UCSD-AML1 (cell line): ENCODE measurements around the gene KRTAP10-9.
A peak's percentile ranks its signal among the peaks of the same experiment; 100 is the strongest.
"Not testable (repeated sequence)": the region's sequence is repeated elsewhere in the genome, so short reads cannot be mapped to it uniquely, and the experiment has no call there.

Source experiments
- DNase-seq: peaks from one replicate; lab custom pipeline; 2025; ENCODE audit not compliant: unreplicated experiment; lab: John Stamatoyannopoulos, UW

Gene KRTAP10-9, protein sequence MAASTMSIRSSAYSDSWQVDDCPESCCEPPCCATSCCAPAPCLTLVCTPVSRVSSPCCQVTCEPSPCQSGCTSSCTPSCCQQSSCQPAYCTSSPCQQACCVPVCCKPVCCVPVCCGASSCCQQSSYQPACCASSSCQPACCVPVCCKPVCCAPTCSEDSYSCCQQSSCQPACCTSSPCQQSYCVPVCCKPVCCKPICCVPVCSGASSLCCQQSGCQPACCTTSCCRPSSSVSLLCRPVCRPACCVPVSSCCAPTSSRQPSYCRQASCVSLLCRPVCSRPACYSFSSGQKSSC

DNA sequence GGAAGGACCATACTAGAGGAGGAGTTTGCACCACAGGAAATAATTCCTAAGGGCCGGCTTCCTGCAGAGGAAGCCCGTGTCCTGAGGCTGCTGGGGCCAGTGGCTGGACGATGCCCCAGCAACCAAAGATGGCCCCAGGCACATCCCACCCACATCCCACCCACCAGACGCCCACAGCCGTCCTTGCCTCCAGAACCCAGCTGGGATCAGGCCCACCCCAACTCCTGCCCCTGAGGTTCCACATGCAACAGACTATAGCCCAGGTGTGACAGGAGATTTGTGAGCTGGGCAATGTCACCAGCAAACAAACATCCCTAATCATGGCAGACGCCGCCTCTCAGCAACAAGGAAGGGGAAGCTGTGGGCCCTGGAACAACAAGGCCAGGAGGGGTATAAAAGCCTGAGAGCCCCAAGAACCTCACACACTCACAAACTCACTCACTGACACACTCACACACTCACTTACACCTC is at the start of gene KRTAP10-9:
Gene KRTAP10-9, plus strand, starts transcription at position 421 of the 471 bp plus-strand sequence. CDS start 79 bp downstream, outside the sequence.
- DNase-seq, result no peak

DNA sequence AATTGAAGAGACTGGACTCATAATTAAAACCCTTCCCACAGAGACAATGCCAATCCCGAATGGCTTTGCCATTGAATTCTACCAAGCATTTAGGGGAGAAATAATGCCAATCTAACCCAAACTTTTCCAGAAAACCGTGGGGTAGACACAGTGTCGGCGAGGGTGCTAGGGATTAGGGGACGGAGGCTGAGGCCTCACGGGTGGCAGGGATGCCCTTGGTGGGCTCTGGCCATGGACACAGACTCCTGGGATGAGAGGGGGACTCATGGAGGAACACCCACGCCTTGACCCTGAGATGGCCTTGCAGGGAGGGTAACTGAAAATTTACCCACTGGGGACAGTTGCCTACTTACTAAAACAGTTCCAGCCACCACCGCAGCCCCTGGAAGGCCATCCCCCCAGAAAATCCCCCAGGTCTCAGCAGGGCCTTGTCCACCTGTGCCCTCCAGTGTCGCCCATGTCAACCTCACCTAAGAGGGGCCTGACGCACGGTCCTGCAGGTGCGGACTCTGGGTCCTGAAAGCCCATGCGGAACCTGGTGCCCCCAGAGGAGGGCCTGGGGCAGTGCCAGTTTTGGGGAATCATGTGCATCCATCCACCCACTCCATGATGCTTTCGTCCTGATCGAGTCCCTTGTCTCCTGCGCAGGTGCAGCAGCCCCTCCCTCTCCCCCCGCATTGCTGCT is 48.4 kb upstream of the KRTAP10-9 start:
- DNase-seq, result no peak

DNA sequence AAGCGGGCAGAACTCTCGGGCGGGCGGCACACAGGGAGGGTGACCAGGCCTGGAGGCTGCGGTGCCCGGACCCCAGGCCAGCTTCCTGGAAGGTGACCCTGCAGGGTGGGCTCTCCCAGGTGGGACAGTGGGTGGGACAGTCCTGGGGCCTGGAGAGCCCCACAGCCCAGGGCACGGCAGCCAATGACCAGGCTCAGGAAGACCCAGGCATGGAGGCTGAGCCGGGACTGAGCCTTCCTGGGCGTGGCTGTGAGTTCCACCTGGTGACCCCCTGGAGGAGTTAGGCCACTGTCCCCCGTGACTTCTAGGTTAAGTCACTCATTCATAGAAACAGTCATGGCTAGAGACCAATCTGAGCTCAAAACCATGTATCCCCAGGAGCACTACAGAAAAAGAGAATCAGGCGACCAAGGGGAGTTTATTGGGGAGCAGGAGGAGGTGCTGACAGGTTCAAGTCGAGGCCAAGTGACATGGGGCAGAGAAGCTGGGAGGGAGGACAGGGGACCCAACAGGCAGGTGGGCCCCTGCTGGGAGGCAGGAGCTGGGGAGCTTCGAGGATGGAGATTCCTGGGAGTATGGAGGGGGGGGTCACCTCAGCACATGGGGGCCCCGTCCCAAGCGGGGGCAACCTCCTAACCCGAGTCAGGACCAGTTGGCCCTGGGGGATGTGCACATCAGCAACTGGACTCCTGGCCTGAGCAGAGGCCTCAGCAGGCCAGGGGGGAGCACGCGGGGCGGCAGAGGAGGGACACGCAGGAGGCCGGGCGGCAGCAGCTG is 47.6 kb upstream of the KRTAP10-9 start:
- no peak for DNase-seq

DNA sequence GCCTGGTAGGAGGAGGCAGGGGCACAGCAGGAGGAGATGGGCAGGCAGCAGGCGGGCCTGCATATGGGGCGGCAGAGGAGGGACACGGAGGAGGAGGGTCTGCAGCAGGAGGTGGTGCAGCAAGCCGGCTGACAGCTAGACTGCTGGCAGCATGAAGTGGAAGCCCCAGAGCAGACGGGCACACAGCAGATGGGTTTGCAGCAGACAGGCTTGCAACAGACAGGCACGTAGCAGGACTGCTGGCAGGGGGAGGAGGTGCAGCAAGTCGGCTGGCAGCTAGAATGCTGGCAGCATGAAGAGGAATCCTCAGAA is 47.1 kb upstream of the KRTAP10-9 start:
- no peak for DNase-seq

DNA sequence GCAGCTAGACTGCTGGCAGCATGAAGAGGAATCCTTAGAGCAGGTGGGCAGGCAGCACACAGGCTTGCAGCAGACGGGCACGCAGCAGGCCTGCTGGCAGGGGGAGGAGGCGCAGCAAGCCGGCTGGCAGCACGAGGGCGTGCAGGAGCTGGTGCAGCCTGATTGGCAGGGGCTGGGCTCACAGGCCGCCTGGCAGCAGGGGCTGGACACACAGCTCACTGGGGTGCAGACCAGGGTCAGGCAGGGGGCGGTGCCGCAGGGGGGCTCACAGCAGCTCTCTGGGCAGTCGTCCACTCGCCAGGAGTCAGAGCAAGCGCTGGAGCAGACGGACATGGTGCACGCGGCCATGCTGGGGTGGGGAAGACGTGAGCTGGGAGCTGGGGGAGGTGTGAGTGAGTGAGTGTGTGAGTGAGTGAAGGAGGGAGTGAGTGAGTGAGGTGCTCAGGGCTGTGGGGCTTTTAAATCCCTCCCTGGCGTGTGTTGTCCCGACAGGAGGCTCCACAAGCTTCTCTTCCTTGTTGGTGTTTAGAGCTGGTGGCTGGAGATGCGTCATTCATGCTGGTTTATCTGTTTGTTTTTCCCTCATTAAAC is 46.6 kb upstream of the KRTAP10-9 start, which contains the start of gene KRTAP10-5:
Gene KRTAP10-5, minus strand, starts transcription at position 374 of the 591 bp plus-strand sequence. Its CDS starts 26 bp downstream, at position 348.
- not testable (repeated sequence) for DNase-seq

DNA sequence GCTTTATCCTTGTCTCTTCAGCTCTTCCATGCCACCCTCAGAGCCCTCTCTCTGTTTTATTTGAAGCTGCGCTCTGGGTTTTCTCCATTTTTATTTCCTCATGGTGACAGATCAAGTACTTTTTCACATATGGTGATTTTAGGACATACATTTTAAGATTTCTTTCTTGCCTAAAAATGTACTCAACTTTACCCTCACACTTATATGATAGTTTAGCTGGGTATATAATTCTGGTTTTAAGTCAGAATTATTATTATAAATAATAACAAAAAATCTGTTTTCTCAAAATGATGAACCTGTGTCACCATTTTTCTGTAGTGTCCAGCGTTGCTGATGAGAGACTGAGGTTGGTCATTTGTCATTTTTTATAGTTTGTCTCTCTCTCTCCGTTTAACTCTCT is 45.7 kb upstream of the KRTAP10-9 start:
- no peak for DNase-seq

DNA sequence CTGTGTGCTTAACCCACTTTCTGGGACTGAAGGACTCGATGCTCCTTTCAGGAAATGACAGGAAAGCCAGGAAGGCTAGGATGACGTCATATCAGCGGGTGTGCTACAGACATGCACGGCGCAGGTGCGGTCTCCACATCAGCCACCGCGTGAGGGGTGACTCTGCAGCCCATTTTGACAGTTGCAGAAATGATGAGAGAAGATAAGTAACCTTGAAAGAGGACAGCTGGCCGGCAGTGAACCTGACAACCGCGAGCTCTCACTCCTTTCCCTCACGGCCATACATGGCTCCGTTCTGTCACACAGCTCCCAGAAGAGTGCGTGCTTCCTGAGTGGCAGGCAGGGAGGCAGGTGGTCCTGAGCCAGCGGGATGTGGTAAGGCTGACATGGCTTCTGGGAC is 44.8 kb upstream of the KRTAP10-9 start:
- DNase-seq, result no peak

DNA sequence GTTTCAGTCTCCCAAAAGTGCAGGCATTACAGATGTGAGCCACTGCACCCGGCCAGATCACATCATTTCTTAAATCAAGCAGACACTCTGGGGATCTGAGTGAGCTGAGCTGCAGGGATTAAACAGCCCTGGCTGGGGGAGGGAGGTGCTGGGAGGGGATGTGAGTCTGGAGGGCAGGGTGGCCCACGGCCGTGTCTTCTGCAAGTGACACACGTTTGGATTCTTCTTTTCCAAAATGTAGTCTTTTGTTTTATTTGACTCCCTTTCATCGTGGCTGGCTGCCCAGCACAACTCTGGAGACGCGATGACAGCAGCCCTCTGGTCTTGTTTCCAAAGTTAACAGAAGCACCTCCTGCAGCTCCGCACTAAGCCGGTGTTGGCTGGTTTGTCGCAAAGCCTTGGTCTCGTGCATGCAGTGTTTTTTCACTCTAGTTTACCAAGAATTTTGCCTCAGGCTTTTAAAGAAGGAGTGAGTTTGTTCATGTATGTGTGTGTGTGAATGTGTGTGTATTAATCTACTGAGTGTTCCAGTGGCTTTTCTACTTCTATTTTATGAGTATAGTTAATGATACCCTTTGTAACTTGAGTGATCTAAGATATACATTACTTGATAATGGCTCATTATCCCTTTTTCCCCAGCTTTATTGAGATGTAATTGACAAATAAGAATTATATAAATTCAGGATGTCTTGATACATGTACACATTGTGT is 43.6 kb upstream of the KRTAP10-9 start:
- DNase-seq, result no peak

DNA sequence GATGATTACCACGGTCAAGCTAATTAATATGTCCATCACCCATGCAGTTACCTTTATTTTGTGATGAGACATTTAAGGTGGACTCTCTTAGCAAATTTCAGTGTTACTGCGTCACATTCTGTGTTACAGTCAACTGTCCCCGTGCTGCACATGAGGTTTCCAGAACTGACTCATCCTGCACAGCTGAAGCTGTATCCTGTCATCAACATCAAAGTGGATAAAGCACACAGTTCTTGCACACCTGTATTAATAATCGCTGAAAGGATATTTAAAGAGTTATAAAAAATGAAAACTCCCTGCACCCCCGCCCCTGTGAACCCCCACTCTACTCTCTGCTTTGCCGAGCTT is 43.1 kb upstream of the KRTAP10-9 start:
- DNase-seq, result no peak

DNA sequence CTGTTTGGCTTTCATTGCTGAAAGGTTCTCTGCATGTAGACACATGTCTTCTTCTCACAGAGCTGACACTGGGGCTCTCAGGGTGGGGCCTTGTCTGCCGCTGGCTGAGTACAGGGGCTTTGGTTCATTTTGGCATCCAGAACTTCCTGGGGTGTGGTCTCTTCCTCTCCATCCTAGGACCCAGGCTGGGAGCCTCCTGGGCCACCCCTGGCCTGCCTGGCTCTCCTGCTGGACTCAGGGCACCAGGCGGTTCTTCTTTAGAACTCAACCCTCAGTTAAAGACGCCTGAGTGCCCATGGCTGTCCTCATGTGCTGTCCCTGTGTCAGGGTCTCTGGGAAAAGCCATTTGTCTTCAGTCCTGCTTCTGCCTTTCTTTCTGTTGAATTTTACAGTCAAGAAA is 41.0 kb upstream of the KRTAP10-9 start:
- no peak for DNase-seq

DNA sequence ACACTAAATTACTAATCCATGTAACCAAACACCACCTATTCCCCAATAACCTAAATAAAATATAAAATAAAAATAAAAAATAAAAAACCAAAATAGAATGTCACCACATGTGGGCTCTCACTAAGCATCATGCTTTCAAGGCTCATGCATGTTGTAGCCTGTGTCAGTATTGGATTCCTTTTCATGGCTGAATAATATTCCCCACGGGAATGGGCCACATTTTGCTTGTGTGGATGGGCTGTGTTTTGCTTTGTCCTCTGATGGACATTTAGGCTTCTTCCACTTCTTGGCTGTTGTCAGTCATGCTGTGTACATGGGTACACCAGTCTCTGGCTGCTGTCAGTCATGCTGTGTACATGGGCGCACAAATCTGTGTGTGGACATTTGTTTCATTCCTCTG is 37.8 kb upstream of the KRTAP10-9 start:
- no peak for DNase-seq

DNA sequence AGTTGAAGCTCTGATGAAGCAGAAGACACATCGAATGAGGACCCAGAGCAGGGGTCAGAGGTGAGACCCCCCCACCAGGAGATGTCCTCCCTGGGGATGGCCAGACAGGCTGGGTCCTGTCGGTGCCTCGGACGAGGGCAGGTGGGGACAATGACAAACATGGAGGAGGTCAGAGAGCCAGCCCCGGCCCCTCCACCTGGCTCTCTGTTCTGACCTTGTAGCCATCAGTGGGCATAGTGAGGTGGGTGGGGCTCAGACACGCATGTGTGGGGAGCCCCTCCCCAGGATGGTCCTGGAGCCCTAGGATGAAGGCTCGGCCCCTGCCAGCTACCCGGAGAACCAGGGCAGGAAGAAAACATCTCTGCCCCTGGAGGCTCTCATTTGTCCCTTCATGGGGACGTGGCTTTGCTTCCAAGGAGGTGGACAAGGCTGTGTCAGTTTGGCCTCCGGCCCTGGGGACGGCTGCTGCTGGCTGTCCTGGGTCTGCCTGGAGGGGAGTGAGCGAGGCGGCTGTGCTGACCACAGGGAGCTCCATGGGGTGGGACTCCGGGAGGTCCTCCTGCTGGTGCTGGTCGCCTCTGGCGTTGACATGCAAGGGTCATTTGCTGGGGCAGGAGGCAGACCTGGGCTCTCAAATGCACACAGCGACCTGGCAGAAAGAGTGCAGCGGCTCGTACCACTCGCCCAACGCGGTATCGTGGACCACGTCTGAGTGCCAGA is 37.1 kb upstream of the KRTAP10-9 start:
- DNase-seq, result no peak

DNA sequence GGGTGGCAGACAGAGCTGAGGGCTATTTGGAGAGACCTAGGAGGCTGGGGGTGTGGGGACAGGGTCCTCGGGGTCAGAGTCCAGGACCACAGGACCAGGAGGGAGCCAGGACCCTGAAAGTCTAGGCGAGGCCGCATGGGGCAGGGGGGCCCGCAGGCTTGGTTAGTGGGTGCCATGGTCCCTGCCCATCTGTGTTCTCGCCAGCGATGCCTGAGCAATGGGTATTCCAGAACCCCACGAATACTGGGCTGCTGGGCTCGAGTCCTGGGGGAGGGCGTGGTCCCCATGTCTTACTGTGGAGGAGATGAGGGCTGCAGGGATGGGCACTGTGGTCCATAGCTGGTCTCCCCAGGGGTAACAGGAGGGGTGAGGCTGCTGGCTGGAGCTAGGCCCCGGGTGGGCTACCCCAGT is 36.6 kb upstream of the KRTAP10-9 start:
- DNase-seq, result no peak

DNA sequence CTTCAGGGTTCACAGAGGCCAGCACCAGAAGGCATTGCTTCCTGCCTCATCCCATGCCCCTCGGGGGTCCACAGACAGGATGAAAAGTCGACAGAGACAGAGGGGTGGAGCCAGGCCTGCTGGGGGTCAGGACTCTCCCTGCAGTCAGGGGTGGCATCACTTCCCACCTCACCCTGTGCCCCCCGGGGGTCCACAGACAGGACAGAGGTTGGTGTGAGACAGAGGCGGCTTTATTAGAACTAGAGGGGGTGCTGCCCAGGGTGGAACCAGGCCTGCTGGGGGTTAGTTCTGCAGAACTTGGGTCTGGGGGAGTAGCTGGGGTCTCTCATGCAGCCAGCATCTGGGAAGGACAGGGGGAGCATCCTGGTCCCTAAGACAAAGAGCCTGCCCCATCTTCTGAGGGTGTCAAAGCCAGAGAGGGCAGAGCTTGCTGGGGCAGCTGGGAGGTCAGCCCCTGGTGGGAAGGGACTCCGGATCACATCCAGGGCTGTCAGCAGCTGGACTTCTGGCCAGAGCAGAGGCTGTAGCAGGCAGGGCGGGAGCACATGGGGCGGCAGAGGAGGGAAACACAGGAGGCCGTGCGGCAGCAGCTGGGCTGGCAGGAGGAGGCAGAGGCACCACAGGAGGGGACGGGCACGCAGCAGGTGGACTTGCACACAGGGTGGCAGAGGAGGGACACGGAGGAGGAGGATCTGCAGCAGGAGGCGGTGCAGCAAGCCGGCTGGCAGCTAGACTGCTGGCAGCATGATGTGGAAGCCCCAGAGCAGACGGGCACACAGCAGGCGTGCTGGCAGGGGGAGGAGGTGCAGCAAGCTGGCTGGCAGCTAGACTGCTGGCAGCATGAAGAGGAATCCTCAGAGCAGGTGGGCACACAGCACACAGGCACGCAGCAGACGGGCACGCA is 35.7 kb upstream of the KRTAP10-9 start:
- DNase-seq, result not testable (repeated sequence)

DNA sequence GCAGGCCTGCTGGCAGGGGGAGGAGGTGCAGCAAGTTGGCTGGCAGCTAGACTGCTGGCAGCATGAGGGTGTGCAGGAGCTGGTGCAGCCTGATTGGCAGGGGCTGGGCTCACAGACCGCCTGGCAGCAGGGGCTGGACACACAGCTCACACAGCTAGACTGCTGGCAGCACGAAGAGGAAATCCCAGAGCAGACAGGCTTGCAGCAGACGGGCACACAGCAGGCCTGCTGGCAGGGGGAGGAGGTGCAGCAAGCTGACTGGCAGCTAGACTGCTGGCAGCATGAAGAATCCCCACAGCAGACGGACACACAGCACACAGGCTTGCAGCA is 35.1 kb upstream of the KRTAP10-9 start:
- DNase-seq, result not testable (repeated sequence)

DNA sequence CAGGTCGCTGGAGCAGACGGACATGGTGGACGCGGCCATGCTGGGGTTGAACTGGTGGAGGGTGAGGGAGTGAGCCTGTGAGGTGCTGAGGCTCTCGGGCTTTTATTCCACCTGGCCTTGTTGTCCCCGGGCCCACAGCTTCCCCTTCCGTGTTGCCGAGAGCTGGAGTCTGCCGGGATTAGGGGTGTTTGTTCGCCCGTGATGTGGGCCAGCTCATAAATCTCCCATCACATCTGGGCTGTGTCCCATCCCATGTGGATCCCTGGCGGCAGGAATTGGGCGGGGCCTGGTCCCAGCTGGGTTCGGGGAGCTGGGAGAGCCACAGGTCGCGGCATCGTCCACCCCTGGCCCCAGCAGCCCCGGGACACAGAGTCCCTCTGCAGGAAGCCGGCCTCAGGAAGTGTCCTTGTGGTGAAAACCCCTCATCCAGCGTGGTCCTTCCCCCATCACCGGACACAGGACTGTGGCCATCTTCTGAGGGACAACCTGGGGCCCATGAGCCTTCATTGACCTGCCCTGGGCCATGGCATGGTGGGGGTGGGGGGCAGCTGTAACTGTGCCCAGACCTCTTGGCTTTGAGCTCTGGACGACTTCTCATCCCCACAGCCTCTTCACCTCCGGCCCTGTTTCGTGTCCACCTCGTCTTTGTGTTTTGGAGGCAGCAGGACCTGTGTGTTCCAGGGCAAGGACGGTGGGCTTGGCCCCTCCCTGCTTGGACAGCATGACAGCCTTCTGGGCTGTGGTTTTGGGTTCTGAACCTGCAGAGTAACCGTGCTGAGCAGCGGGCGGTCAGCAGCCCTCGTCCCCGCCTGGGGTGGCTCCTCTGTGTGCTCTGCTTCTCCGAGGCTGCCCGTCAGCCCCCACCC is 34.2 kb upstream of the KRTAP10-9 start, which contains the start of gene KRTAP10-6:
Gene KRTAP10-6, minus strand, starts transcription at position 60 of the 866 bp plus-strand sequence. Its CDS starts 21 bp downstream, at position 39.
- no peak for DNase-seq

DNA sequence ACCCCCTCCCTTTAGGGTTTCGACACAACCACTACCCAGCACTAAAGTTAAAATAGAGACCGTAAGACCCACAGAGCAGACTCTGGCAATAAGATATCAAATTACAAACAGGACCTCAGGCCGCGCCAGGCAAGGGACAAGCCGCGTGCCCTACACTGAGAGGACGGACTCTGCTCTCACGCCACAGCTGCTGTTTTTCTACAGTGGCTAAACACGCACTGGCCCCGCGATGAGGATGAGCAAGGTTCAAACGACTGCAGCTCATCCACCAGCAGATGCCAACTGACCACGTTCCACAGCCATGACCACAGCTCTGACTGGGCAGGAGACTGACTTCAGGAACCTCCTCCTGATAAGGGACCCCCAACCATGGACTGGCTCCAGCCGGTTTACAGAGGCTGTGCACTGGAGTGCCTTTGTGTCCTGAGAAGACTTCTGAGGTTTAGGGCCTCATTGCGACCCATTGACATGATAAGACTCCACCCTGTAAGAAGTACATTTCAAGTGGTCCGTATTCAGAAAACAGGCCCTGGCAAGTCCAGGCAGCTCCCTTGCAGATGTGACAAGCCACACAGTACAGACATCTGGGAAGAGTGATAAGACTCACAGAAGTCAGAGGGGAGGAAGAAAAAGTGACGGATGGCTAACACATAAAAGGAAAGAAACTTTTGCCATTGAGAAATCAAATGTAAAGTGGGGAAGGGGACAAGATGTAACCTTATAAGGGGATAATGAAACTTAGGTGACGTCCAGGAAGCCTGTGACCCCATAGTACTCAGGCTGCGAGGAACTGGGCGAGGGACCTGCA is 33.1 kb upstream of the KRTAP10-9 start:
- peak; percentile 38 for DNase-seq
